ENCODE measurements around the gene PPM1D.

The PPM1D gene

GRCh38 chr17:60676758-60677307 is 76.8 kb downstream of the PPM1D start:
- Histone ChIP-seq H3K4me2 (ENCODE audit: low read length) (peak overlapping the region; percentile 77), H3K27me3 (ENCODE audit: control insufficient read depth, insufficient read depth, low read length) (no peaks in the 10 kb centered on the region), H3K4me1 (ENCODE audit: control insufficient read depth, insufficient read depth, low read length) (peaks cover 4% of the 10 kb centered on the region), H3K9ac (ENCODE audit: low read depth, low read length) (peak overlapping the region; percentile 86), H3K9me3 (replicated peaks; ENCODE audit: low read length) (no peaks in the 10 kb centered on the region), H3K36me3 (ENCODE audit: insufficient read depth, low read length) (no peaks in the 10 kb centered on the region), H3K4me3 (ENCODE audit: low read length) (peak overlapping the region; percentile 83)

- Histone ChIP-seq H3K9ac (ENCODE audit: low read depth, low read length) (peak within 1 kb of the TSS; percentile 86), H3K4me3 (ENCODE audit: low read length) (peak within 1 kb of the TSS; percentile 83), H3K27me3 (ENCODE audit: control insufficient read depth, insufficient read depth, low read length) (no peaks in the 10 kb centered on the region), H3K4me1 (ENCODE audit: control insufficient read depth, insufficient read depth, low read length) (peaks cover 4% of the 10 kb centered on the region), H3K9me3 (replicated peaks; ENCODE audit: low read length) (no peaks in the 10 kb centered on the region), H3K4me2 (ENCODE audit: low read length) (peak within 1 kb of the TSS; percentile 85), H3K36me3 (ENCODE audit: insufficient read depth, low read length) (no peaks in the 10 kb centered on the region)
Measured at GRCh38 chr17:60677308-60678117, 77.5 kb downstream of the PPM1D start, which contains the start of gene BCAS3. BCAS3 (plus strand) TSS chr17:60677851.

GRCh38 chr17:60678118-60678444 is 78.1 kb downstream of the PPM1D start:
- Histone ChIP-seq H3K36me3 (ENCODE audit: insufficient read depth, low read length) (no peaks in the 10 kb centered on the region), H3K4me1 (ENCODE audit: control insufficient read depth, insufficient read depth, low read length) (peaks cover 4% of the 10 kb centered on the region), H3K9me3 (replicated peaks; ENCODE audit: low read length) (no peaks in the 10 kb centered on the region), H3K4me2 (ENCODE audit: low read length) (peak overlapping the region; percentile 85), H3K27me3 (ENCODE audit: control insufficient read depth, insufficient read depth, low read length) (no peaks in the 10 kb centered on the region), H3K9ac (ENCODE audit: low read depth, low read length) (peak overlapping the region; percentile 82), H3K4me3 (ENCODE audit: low read length) (peak overlapping the region; percentile 83)

- H3K27me3 ChIP-seq (ENCODE audit: control insufficient read depth, insufficient read depth, low read length) = no peaks in the 10 kb centered on the region
- no peaks in the 10 kb centered on the region for H3K9me3 ChIP-seq (replicated peaks; ENCODE audit: low read length)
- no peak overlapping the region for H3K4me3 ChIP-seq (ENCODE audit: low read length)
- no peak overlapping the region for H3K9ac ChIP-seq (ENCODE audit: low read depth, low read length)
- no peak overlapping the region for H3K4me2 ChIP-seq (ENCODE audit: low read length)
- H3K36me3 ChIP-seq (ENCODE audit: insufficient read depth, low read length) = peaks cover 3% of the 10 kb centered on the region
- peaks cover 4% of the 10 kb centered on the region for H3K4me1 ChIP-seq (ENCODE audit: control insufficient read depth, insufficient read depth, low read length)
Measured at GRCh38 chr17:60679287-60679686, 79.3 kb downstream of the PPM1D start.

GRCh38 chr17:60680754-60681153 is 80.8 kb downstream of the PPM1D start:
- no peak overlapping the region for H3K4me3 ChIP-seq (ENCODE audit: low read length)
- no peaks in the 10 kb centered on the region for H3K9me3 ChIP-seq (replicated peaks; ENCODE audit: low read length)
- H3K4me2 ChIP-seq (ENCODE audit: low read length) = no peak overlapping the region
- no peak overlapping the region for H3K9ac ChIP-seq (ENCODE audit: low read depth, low read length)
- H3K27me3 ChIP-seq (ENCODE audit: control insufficient read depth, insufficient read depth, low read length) = no peaks in the 10 kb centered on the region
- H3K4me1 ChIP-seq (ENCODE audit: control insufficient read depth, insufficient read depth, low read length) = peaks cover 4% of the 10 kb centered on the region
- H3K36me3 ChIP-seq (ENCODE audit: insufficient read depth, low read length) = peaks cover 3% of the 10 kb centered on the region

GRCh38 chr17:60685437-60685836 is 85.4 kb downstream of the PPM1D start:
- Histone ChIP-seq H3K4me3 (ENCODE audit: low read length) (no peak overlapping the region), H3K9ac (ENCODE audit: low read depth, low read length) (no peak overlapping the region)

GRCh38 chr17:60695960-60696359 is 96.0 kb downstream of the PPM1D start:
- H3K4me2 ChIP-seq (ENCODE audit: low read length) = no peak overlapping the region
- H3K9ac ChIP-seq (ENCODE audit: low read depth, low read length) = no peak overlapping the region
- H3K4me1 ChIP-seq (ENCODE audit: control insufficient read depth, insufficient read depth, low read length) = no peaks in the 10 kb centered on the region
- no peaks in the 10 kb centered on the region for H3K36me3 ChIP-seq (ENCODE audit: insufficient read depth, low read length)
- no peak overlapping the region for H3K4me3 ChIP-seq (ENCODE audit: low read length)
- no peaks in the 10 kb centered on the region for H3K9me3 ChIP-seq (replicated peaks; ENCODE audit: low read length)
- no peaks in the 10 kb centered on the region for H3K27me3 ChIP-seq (ENCODE audit: control insufficient read depth, insufficient read depth, low read length)

More at GRCh38 chr17:60685437-60685836, 85.4 kb downstream of the PPM1D start:
- Histone ChIP-seq H3K9me3 (replicated peaks; ENCODE audit: low read length) (no peaks in the 10 kb centered on the region), H3K4me1 (ENCODE audit: control insufficient read depth, insufficient read depth, low read length) (no peaks in the 10 kb centered on the region), H3K27me3 (ENCODE audit: control insufficient read depth, insufficient read depth, low read length) (no peaks in the 10 kb centered on the region), H3K36me3 (ENCODE audit: insufficient read depth, low read length) (peaks cover 3% of the 10 kb centered on the region), H3K4me2 (ENCODE audit: low read length) (no peak overlapping the region)

GRCh38 chr17:60699090-60699489 is 99.1 kb downstream of the PPM1D start:
- Histone ChIP-seq H3K36me3 (ENCODE audit: insufficient read depth, low read length) (no peaks in the 10 kb centered on the region), H3K27me3 (ENCODE audit: control insufficient read depth, insufficient read depth, low read length) (no peaks in the 10 kb centered on the region), H3K9ac (ENCODE audit: low read depth, low read length) (no peak overlapping the region), H3K4me2 (ENCODE audit: low read length) (no peak overlapping the region), H3K4me3 (ENCODE audit: low read length) (no peak overlapping the region), H3K4me1 (ENCODE audit: control insufficient read depth, insufficient read depth, low read length) (no peaks in the 10 kb centered on the region), H3K9me3 (replicated peaks; ENCODE audit: low read length) (no peaks in the 10 kb centered on the region)

- H3K4me3 ChIP-seq (ENCODE audit: low read length) = no peak overlapping the region
- H3K36me3 ChIP-seq (ENCODE audit: insufficient read depth, low read length) = peaks cover 2% of the 10 kb centered on the region
- H3K9ac ChIP-seq (ENCODE audit: low read depth, low read length) = no peak overlapping the region
- no peaks in the 10 kb centered on the region for H3K4me1 ChIP-seq (ENCODE audit: control insufficient read depth, insufficient read depth, low read length)
- H3K27me3 ChIP-seq (ENCODE audit: control insufficient read depth, insufficient read depth, low read length) = no peaks in the 10 kb centered on the region
- H3K4me2 ChIP-seq (ENCODE audit: low read length) = no peak overlapping the region
- no peaks in the 10 kb centered on the region for H3K9me3 ChIP-seq (replicated peaks; ENCODE audit: low read length)
Measured at GRCh38 chr17:60704170-60704569, 104.2 kb downstream of the PPM1D start.

- Histone ChIP-seq H3K27me3 (ENCODE audit: control insufficient read depth, insufficient read depth, low read length) (no peaks in the 10 kb centered on the region), H3K36me3 (ENCODE audit: insufficient read depth, low read length) (peaks cover 7% of the 10 kb centered on the region), H3K4me2 (ENCODE audit: low read length) (no peak overlapping the region), H3K4me1 (ENCODE audit: control insufficient read depth, insufficient read depth, low read length) (no peaks in the 10 kb centered on the region), H3K9me3 (replicated peaks; ENCODE audit: low read length) (no peaks in the 10 kb centered on the region), H3K4me3 (ENCODE audit: low read length) (no peak overlapping the region), H3K9ac (ENCODE audit: low read depth, low read length) (no peak overlapping the region)
Measured at GRCh38 chr17:60712675-60713074, 112.7 kb downstream of the PPM1D start.

- H3K27me3 ChIP-seq (ENCODE audit: control insufficient read depth, insufficient read depth, low read length) = no peaks in the 10 kb centered on the region
- no peak overlapping the region for H3K9ac ChIP-seq (ENCODE audit: low read depth, low read length)
- no peaks in the 10 kb centered on the region for H3K4me1 ChIP-seq (ENCODE audit: control insufficient read depth, insufficient read depth, low read length)
- no peak overlapping the region for H3K4me2 ChIP-seq (ENCODE audit: low read length)
- peaks cover 7% of the 10 kb centered on the region for H3K36me3 ChIP-seq (ENCODE audit: insufficient read depth, low read length)
- H3K4me3 ChIP-seq (ENCODE audit: low read length) = no peak overlapping the region
- H3K9me3 ChIP-seq (replicated peaks; ENCODE audit: low read length) = no peaks in the 10 kb centered on the region
Measured at GRCh38 chr17:60713608-60714007, 113.6 kb downstream of the PPM1D start.
